Suprapubic skin (tissue), 4 donors: ENCODE results near the gene NKRF. TPM values are rescaled to one million over a fixed set of nuclear protein-coding genes. Genes with fewer than 3 reads are reported as not detected.

Experiments
- DNase-seq, 2 donors: peaks; one replicate each; pipeline ENCODE4 v3.0.0-alpha.2; 2019; ENCODE audit warnings: low spot score in 2 of 2
- H3K27ac ChIP-seq: fragments of 200-600 bp; sonication (generic); one replicate; pipeline ENCODE4 v1.5.1; 2019
- H3K27me3 ChIP-seq: fragments of 200-600 bp; sonication (generic); one replicate; pipeline ENCODE4 v1.5.1; 2019
- H3K36me3 ChIP-seq: fragments of 200-600 bp; sonication (generic); one replicate; pipeline ENCODE4 v1.5.1; 2019
- H3K4me1 ChIP-seq: fragments of 200-600 bp; sonication (generic); one replicate; pipeline ENCODE4 v1.5.1; 2019
- H3K4me3 ChIP-seq: fragments of 200-600 bp; sonication (generic); one replicate; pipeline ENCODE4 v1.5.1; 2019; ENCODE audit warnings: mild to moderate bottlenecking
- H3K9me3 ChIP-seq: fragments of 200-600 bp; sonication (generic); one replicate; pipeline ENCODE4 v1.5.1; 2019
- CTCF ChIP-seq, 2 donors: fragments of 200-600 bp in 1 of 2; fragments of 450-650 bp in 1 of 2; sonication (generic) in 1 of 2; IDR thresholded peaks; one replicate each; pipeline ENCODE4 v1.5.1; 2016 to 2019; ENCODE audit warnings: antibody characterized with exemption in 2 of 2, mild to moderate bottlenecking in 1 of 2, moderate library complexity in 1 of 2
- EP300 ChIP-seq: sonication (generic); formaldehyde crosslinking; IDR thresholded peaks from one replicate; pipeline ENCODE4 v1.6.1; 2017; ENCODE audit warnings: antibody characterized with exemption
- POLR2A ChIP-seq, 2 donors: fragments of 450-650 bp; IDR thresholded peaks; one replicate each; pipeline ENCODE4 v1.6.1; 2017; ENCODE audit warnings: antibody characterized with exemption in 2 of 2, mild to moderate bottlenecking in 2 of 2, moderate library complexity in 2 of 2
- POLR2AphosphoS5 ChIP-seq, 3 donors: sonication (generic); formaldehyde crosslinking; IDR thresholded peaks; one replicate each; pipeline ENCODE4 v1.6.1; 2017; ENCODE audit warnings: antibody characterized with exemption in 3 of 3
- WGBS: methylation state at CpG from one replicate; pipeline ENCODE4 v1.1.5; 2018; 5-methylcytosine and 5-hydroxymethylcytosine counted together
- total RNA-seq, 4 donors: library from RNA; depleted of rRNA; stranded (reverse); fragments of >200 nt; gene quantifications; one replicate each; pipeline ENCODE4 v1.1.0, GENCODE V29; 2016

The NKRF gene
- total RNA-seq, 4 donors from 2014 or later: 9.7 to 13.6 (median 11.9) TPM

GRCh38 chrX:119570351-119570835 lies 35.8 kb downstream of the NKRF start:
- WGBS: 84% methylated on average over 6 of the region's 6 CpGs

GRCh38 chrX:119565107-119565663 lies 41.0 kb downstream of the NKRF start, which contains the start of gene STEEP1:
TSS of gene STEEP1 (minus strand) at chrX:119565409. CDS start at chrX:119565355, 54 bp downstream.
- Histone ChIP-seq H3K27ac (peak within 1 kb of the TSS; percentile 71), H3K4me1 (peaks cover 6% of the 10 kb centered on the region), H3K27me3 (no peaks in the 10 kb centered on the region), H3K9me3 (no peaks in the 10 kb centered on the region), H3K4me3 (peak within 1 kb of the TSS; percentile 57), H3K36me3 (no peaks in the 10 kb centered on the region)
- peak; percentile 89 to 94 for DNase-seq
- peak; percentile 36 to 85 (median 37) for TF ChIP-seq POLR2AphosphoS5 (IDR thresholded peaks at IDR 0.05)
- no peak for TF ChIP-seq EP300
- 20% methylated on average over 17 of the region's 27 CpGs for WGBS

More at GRCh38 chrX:119570351-119570835, 35.8 kb downstream of the NKRF start:
- Histone ChIP-seq H3K36me3 (no peaks in the 10 kb centered on the region), H3K9me3 (no peaks in the 10 kb centered on the region), H3K27ac (no peak overlapping the region), H3K4me1 (peaks cover 7% of the 10 kb centered on the region), H3K27me3 (no peaks in the 10 kb centered on the region), H3K4me3 (no peak overlapping the region)
- DNase-seq: no peak
- TF ChIP-seq POLR2A (IDR thresholded peaks at IDR 0.05): no peak
- no peak for TF ChIP-seq CTCF (IDR thresholded peaks at IDR 0.05)
- TF ChIP-seq EP300: no peak
- no peak for TF ChIP-seq POLR2AphosphoS5 (IDR thresholded peaks at IDR 0.05)

GRCh38 chrX:119552508-119552907 lies 53.7 kb downstream of the NKRF start:
- H3K36me3 ChIP-seq: no peaks in the 10 kb centered on the region
- H3K27ac ChIP-seq: no peak overlapping the region
- WGBS: 68% methylated on average over 2 of the region's 3 CpGs
- H3K9me3 ChIP-seq: no peaks in the 10 kb centered on the region
- no peak overlapping the region for H3K4me3 ChIP-seq
- H3K4me1 ChIP-seq: no peaks in the 10 kb centered on the region
- DNase-seq: no peak
- no peaks in the 10 kb centered on the region for H3K27me3 ChIP-seq
- no peak for TF ChIP-seq POLR2A (IDR thresholded peaks at IDR 0.05)
- no peak for TF ChIP-seq POLR2AphosphoS5 (IDR thresholded peaks at IDR 0.05)
- TF ChIP-seq CTCF (IDR thresholded peaks at IDR 0.05): no peak
- no peak for TF ChIP-seq EP300

GRCh38 chrX:119549327-119550016 lies 56.8 kb downstream of the NKRF start:
- 65% methylated on average over 7 of the region's 7 CpGs for WGBS

GRCh38 chrX:119541188-119541587 lies 65.0 kb downstream of the NKRF start:
- Histone ChIP-seq H3K27ac (no peak overlapping the region), H3K4me3 (no peak overlapping the region), H3K4me1 (no peaks in the 10 kb centered on the region), H3K36me3 (peaks cover 3% of the 10 kb centered on the region), H3K9me3 (no peaks in the 10 kb centered on the region), H3K27me3 (no peaks in the 10 kb centered on the region)
- no peak for DNase-seq
- WGBS: 64% methylated on average over 4 of the region's 4 CpGs
- TF ChIP-seq CTCF (IDR thresholded peaks at IDR 0.05): no peak
- TF ChIP-seq POLR2AphosphoS5 (IDR thresholded peaks at IDR 0.05): no peak
- TF ChIP-seq POLR2A (IDR thresholded peaks at IDR 0.05): no peak
- no peak for TF ChIP-seq EP300

More at GRCh38 chrX:119549327-119550016, 56.8 kb downstream of the NKRF start:
- H3K27ac ChIP-seq: no peak overlapping the region
- no peaks in the 10 kb centered on the region for H3K27me3 ChIP-seq
- H3K9me3 ChIP-seq: no peaks in the 10 kb centered on the region
- H3K4me1 ChIP-seq: no peaks in the 10 kb centered on the region
- no peaks in the 10 kb centered on the region for H3K36me3 ChIP-seq
- no peak for DNase-seq
- no peak for TF ChIP-seq POLR2A (IDR thresholded peaks at IDR 0.05)
- no peak for TF ChIP-seq POLR2AphosphoS5 (IDR thresholded peaks at IDR 0.05)
- TF ChIP-seq CTCF (IDR thresholded peaks at IDR 0.05): no peak
- TF ChIP-seq EP300: no peak
- H3K4me3 ChIP-seq: no peak overlapping the region
